K562 (cell line): ENCODE results near the gene TMEM181. TPM values are rescaled to one million over a fixed set of nuclear protein-coding genes. Genes with fewer than 3 reads are reported as not detected.
A peak's percentile ranks its signal among the peaks of the same experiment; 100 is the strongest.

Experiments used
- ATF3 ChIP-seq, 2 experiments: fragments of 450-650 bp in 1 of 2; sonication (generic) in 1 of 2; formaldehyde crosslinking in 1 of 2; IDR thresholded peaks in 1 of 2; conservative IDR thresholded peaks in 1 of 2; 2 replicates each; pipeline versions ENCODE4 v1.6.1 to v1.8.1; 2016 to 2023; ENCODE audit warnings: mild to moderate bottlenecking in 2 of 2, moderate library complexity in 2 of 2, inconsistent platforms in 1 of 2, missing genetic modification reagents in 1 of 2
- BDP1 ChIP-seq: IDR thresholded peaks from 3 replicates; pipeline ENCODE4 v1.6.1; 2011; ENCODE audit not compliant: insufficient read length, insufficient read depth
- C11orf30 ChIP-seq: fragments of 450-650 bp; IDR thresholded peaks from 2 replicates; pipeline ENCODE4 v1.6.1; 2016; ENCODE audit warnings: low read depth, mild to moderate bottlenecking
- CBX1 ChIP-seq: sonication (generic); IDR thresholded peaks from 2 replicates; pipeline ENCODE4 v1.6.1; 2016; ENCODE audit warnings: antibody characterized with exemption, low read depth, mild to moderate bottlenecking
- EWSR1 ChIP-seq: fragments of 450-650 bp; IDR thresholded peaks from 2 replicates; pipeline ENCODE4 v1.6.1; 2018; ENCODE audit warnings: borderline replicate concordance, mild to moderate bottlenecking, low read depth, moderate library complexity; ENCODE audit not compliant: partially characterized antibody
- FOS ChIP-seq: IDR thresholded peaks from 3 replicates; pipeline ENCODE4 v1.6.1; 2011; ENCODE audit not compliant: insufficient read length; ENCODE audit errors: extremely low read depth
- FOXJ2 ChIP-seq: fragments of 200-800 bp; sonication (Bioruptor generic); IDR thresholded peaks from 2 replicates; pipeline ENCODE4 v1.6.1; 2016; ENCODE audit warnings: missing genetic modification characterization, missing compliant biosample characterization
- HMGN3 ChIP-seq: IDR thresholded peaks from 2 replicates; pipeline ENCODE4 v1.6.1; 2011; ENCODE audit warnings: borderline replicate concordance, low read depth, mild to moderate bottlenecking, mixed read lengths, low read length; ENCODE audit not compliant: insufficient read length; ENCODE audit errors: extremely low read depth
- JUND ChIP-seq, 2 experiments: IDR thresholded peaks; 2 replicates in 1 of 2; 3 replicates in 1 of 2; pipeline ENCODE4 v1.6.1; 2011; ENCODE audit warnings: borderline replicate concordance in 2 of 2, low read depth in 2 of 2, low read length in 2 of 2, improper control_type of control experiment in 1 of 2, missing biosample characterization in 1 of 2, missing genetic modification characterization in 1 of 2, missing genetic modification reagents in 1 of 2
- KAT7 ChIP-seq: sonication (generic); formaldehyde crosslinking; IDR thresholded peaks from 2 replicates; pipeline ENCODE4 v1.8.0; 2022; ENCODE audit warnings: missing genetic modification reagents, mild to moderate bottlenecking, borderline replicate concordance
- MTA2 ChIP-seq: fragments of 450-650 bp; IDR thresholded peaks from 2 replicates; pipeline ENCODE4 v1.6.1; 2016; ENCODE audit warnings: low read depth
- NCOA2 ChIP-seq, 2 experiments: fragments of 450-650 bp; IDR thresholded peaks; 2 replicates each; pipeline ENCODE4 v1.6.1; 2018; ENCODE audit warnings: mild to moderate bottlenecking in 2 of 2, moderate library complexity in 1 of 2; ENCODE audit not compliant: partially characterized antibody in 2 of 2
- NCOA6 ChIP-seq: fragments of 450-650 bp; IDR thresholded peaks from 2 replicates; pipeline ENCODE4 v1.6.1; 2017; ENCODE audit warnings: mild to moderate bottlenecking
- NFE2L1 ChIP-seq: fragments of 450-650 bp; IDR thresholded peaks from 2 replicates; pipeline ENCODE4 v1.6.1; 2016; ENCODE audit warnings: missing genetic modification characterization, low read depth, mild to moderate bottlenecking, missing compliant biosample characterization, moderate library complexity, borderline replicate concordance
- PBX2 ChIP-seq, 2 experiments: IDR thresholded peaks in 1 of 2; conservative IDR thresholded peaks in 1 of 2; 2 replicates each; pipeline ENCODE4 v1.6.1; 2016; ENCODE audit warnings: low read depth in 2 of 2, mild to moderate bottlenecking in 1 of 2, missing compliant biosample characterization in 1 of 2, missing genetic modification characterization in 1 of 2, moderate library complexity in 1 of 2
- PRPF4 ChIP-seq: fragments of 200-400 bp; formaldehyde crosslinking; IDR thresholded peaks from one replicate; pipeline ENCODE4 v1.6.1; 2017; ENCODE audit warnings: low read length, low read depth, mild to moderate bottlenecking; ENCODE audit not compliant: insufficient read depth, poor library complexity, severe bottlenecking
- PTTG1 ChIP-seq: fragments of 450-650 bp; IDR thresholded peaks from 2 replicates; pipeline ENCODE4 v1.6.1; 2016; ENCODE audit warnings: low read depth, mild to moderate bottlenecking, missing genetic modification characterization, missing compliant biosample characterization
- SAFB2 ChIP-seq: fragments of 200-400 bp; formaldehyde crosslinking; IDR thresholded peaks from 2 replicates; pipeline ENCODE4 v1.6.1; 2018; ENCODE audit warnings: borderline replicate concordance, low read length, low read depth, moderate library complexity; ENCODE audit not compliant: severe bottlenecking
- SMAD4 ChIP-seq: fragments of 250-450 bp; sonication (Bioruptor Pico); conservative IDR thresholded peaks from 2 replicates; pipeline ENCODE4 v1.8.0; 2021; ENCODE audit warnings: inconsistent platforms, mild to moderate bottlenecking, moderate library complexity
- SPI1 ChIP-seq: IDR thresholded peaks from 2 replicates; pipeline ENCODE4 v1.6.1; 2011; ENCODE audit warnings: low read depth, low read length, control low read depth, borderline replicate concordance
- U2AF1 ChIP-seq: fragments of 200-400 bp; formaldehyde crosslinking; optimal IDR thresholded peaks from 2 replicates; pipeline ENCODE3; 2017; ENCODE audit warnings: mild to moderate bottlenecking, low read depth, low read length, moderate library complexity
- ZNF764 ChIP-seq: fragments of 250-450 bp; sonication (Bioruptor Pico); IDR thresholded peaks from 2 replicates; pipeline ENCODE4 v1.4.0; 2020; ENCODE audit warnings: low read depth, mild to moderate bottlenecking, moderate library complexity
- polyA plus RNA-seq, 8 experiments: library from polyadenylated mRNA; depleted of rRNA in 4 of 8; stranded (reverse) in 5 of 8; unstranded in 3 of 8; fragments of >200 nt; fragmentation: Nextera tagmentation in 2 of 8; fragmentation: Illumina TruSeq in 1 of 8; extraction: Ambion mirVana in 2 of 8; extraction: Trizol in 1 of 8; gene quantifications; 2 replicates each; pipeline versions ENCODE4 v1.2.1 to v1.2.3, GENCODE V29; 2011 to 2014; ENCODE audit warnings: inconsistent platforms in 1 of 8, missing spikeins in 1 of 8
- total RNA-seq, 7 experiments: library from RNA; depleted of rRNA in 6 of 7; stranded (reverse); fragments of >200 nt in 6 of 7; fragmentation: Illumina TruSeq in 2 of 7; extraction: Trizol in 2 of 7; gene quantifications; 2 replicates each; pipeline versions ENCODE4 v1.2.1 to v1.2.3, GENCODE V29; 2011 to 2021; ENCODE audit warnings: low replicate concordance in 1 of 7

Gene TMEM181
- total and polyA plus RNA-seq, 9 of the 15 experiments (the other 6 are each of a cell fraction or from before 2014, with no cell fraction given) = 5.6 to 27.2 (median 19.9) TPM

GRCh38 chr6:158536891-158537798, 22.7 kb upstream of the TMEM181 start (continued):
- TF ChIP-seq PTTG1 (tag) (no peak), NFE2L1 (tag) (no peak), SMAD4 (0 out of 2 replicates have a peak, but pooled peaks have one; percentile 14), JUND (IDR thresholded peaks at IDR 0.05; ENCODE audit: borderline replicate concordance, low read depth, low read length) (no peak), JUND (tag; IDR thresholded peaks at IDR 0.05; ENCODE audit: borderline replicate concordance, low read depth, low read length) (no peak), PBX2 (CRISPR knock-in tag; IDR thresholded peaks at IDR 0.05; ENCODE audit: low read depth) (no peak), PBX2 (tag; conservative IDR thresholded peaks at IDR 0.05; ENCODE audit: low read depth) (no peak), PRPF4 (no peak), NCOA2 (IDR thresholded peaks at IDR 0.05; ENCODE audit: partially characterized antibody in 2 of 2) (no peak), SPI1 (no peak), CBX1 (no peak; the same call in 1 of the 2 replicates), FOXJ2 (tag) (no peak), ATF3 (IDR thresholded peaks at IDR 0.05) (no peak), ATF3 (CRISPR knock-in tag; conservative IDR thresholded peaks at IDR 0.05) (no peak), U2AF1 (no peak), FOS (no peak), MTA2 (no peak), BDP1 (no peak), C11orf30 (no peak), EWSR1 (no peak), SAFB2 (no peak), NCOA6 (no peak), HMGN3 (peak; percentile 43), KAT7 (CRISPR knock-in tag) (peak; percentile 63; the same call in 1 of the 2 replicates), ZNF764 (CRISPR knock-in tag) (no peak)
